CD4-positive, alpha-beta T cell treated with Interleukin-12 subunit alpha and Interleukin-12 subunit beta, for 1 hour (primary cell): Measurements from ENCODE around the gene TIMP1.

Experiments
- DNase-seq: peaks from one replicate; pipeline ENCODE4 v3.0.0-alpha.2; 2020

The TIMP1 gene

DNA sequence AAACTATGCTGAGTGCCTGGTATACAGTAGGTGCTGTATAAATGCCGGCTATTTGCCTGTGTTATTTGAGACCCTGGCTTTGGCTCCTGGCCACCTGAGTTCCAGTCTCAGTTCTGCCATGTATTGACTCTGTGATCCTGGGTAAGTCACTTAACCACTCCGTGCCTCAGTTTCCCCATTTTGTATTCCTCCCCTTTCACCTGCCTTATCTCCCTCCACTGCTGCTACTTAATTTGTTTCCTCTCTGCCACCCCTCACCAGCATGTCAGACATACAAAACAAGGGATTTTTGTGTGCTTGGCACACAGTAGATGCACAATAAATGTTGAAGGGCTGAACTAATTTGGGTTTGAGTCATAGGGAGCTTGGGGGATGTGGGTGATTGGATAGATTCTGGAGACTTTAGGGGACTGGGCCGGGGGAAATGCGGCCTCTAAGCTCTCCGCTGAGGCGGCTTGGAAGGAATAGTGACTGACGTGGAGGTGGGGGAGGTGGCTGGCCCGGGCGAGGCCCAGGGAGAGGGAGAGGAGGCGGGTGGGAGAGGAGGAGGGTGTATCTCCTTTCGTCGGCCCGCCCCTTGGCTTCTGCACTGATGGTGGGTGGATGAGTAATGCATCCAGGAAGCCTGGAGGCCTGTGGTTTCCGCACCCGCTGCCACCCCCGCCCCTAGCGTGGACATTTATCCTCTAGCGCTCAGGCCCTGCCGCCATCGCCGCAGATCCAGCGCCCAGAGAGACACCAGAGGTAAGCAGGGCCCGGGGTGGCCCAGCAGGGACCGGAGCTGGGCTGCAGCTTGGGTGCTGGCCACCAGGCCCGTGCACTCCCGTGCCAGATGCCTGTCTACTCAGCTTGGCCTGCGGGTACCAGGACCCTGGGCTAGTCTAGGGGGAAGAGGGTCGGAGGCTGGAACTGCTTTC is at the start of gene TIMP1:
Gene TIMP1, plus strand, starts transcription at position 706 of the 917 bp plus-strand sequence. CDS start 980 bp downstream, outside the sequence.
- peak; percentile 82 for DNase-seq

- DNase-seq: no peak
Observed at GRCh38 chrX:47539860-47540259, 42.4 kb upstream of the TIMP1 start.

DNA sequence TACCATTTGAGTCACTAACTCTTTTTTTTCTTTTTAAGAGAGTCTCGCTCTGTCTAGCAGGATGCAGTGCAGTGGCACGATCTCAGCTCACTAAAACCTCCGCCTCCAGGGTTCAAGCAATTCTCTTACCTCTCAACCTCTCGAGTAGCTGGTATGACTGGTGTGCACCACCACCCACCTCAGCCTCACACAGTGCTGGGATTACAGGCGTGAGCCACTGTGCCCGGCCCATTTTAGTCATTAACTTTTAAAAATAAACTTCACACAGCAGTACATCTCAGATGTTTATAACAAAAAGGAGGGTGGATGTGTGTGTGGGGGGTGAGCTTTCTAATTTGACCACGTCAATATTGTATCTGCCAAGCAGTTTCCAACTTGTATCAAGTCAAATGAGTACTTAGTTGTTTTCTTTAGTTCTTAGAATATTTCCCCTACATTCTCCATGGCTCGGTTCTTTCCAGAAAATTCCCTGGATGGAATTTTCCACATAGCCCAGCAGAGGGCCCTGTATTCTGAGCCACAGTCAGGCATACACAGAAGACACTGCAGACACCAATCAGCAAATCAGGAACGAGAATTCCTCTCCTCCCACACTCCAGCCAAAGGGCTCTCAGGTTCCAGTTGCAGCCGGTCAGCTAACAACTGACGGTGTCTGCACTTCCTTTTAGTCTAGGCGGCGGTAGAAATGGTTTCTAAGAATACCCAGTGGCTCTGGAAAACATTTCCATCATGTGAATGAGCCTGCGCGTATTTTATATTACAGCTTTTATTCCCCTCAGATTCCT is 41.3 kb upstream of the TIMP1 start:
- no peak for DNase-seq

GRCh38 chrX:47543496-47543895 is 38.7 kb upstream of the TIMP1 start:
- DNase-seq: no peak

- DNase-seq: peak; percentile 88
Observed at GRCh38 chrX:47556045-47556623, 26.1 kb upstream of the TIMP1 start.

- DNase-seq: no peak
Observed at GRCh38 chrX:47558436-47558835, 23.8 kb upstream of the TIMP1 start.

DNA sequence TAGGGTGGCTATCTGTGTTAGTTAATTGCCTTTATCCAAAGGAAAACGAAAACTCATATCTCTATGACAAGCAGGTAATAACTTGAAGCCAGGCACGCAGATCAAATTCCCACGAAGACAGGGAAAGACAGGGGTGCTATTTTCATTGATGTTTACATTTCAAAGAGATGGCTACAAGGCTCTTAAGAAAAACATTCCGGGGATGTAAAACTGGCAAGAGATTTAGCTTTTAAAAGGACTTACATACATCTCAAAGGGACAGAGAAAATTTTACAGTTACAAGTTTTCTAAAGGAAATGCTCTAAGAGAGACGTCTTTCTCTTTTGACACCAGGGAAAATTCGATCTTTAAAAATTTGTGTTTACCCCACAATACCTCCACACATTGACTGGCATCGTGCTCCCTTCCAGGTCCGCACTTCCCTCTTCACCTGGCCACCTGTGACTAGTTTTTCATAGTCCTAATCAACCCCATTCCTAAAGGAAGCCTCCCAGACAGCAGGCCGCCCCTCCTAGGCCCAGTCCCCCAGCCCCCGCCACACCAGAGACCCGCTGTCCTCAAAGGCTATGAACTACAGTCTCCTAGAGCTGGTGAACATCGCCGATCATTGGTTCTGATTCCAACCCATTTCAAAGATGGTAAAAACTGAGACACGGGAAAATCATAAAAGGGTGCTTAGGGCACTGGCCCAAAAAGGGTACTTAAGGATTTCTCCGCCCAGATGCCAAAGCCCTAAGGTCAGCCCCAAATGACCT is 21.9 kb upstream of the TIMP1 start:
- no peak for DNase-seq

- DNase-seq: peak; percentile 97
Observed at GRCh38 chrX:47560934-47561658, 21.1 kb upstream of the TIMP1 start, which contains the start of gene ARAF. ARAF (plus strand) TSS chrX:47561205; CDS start chrX:47562968, 1,763 bp downstream.

DNA sequence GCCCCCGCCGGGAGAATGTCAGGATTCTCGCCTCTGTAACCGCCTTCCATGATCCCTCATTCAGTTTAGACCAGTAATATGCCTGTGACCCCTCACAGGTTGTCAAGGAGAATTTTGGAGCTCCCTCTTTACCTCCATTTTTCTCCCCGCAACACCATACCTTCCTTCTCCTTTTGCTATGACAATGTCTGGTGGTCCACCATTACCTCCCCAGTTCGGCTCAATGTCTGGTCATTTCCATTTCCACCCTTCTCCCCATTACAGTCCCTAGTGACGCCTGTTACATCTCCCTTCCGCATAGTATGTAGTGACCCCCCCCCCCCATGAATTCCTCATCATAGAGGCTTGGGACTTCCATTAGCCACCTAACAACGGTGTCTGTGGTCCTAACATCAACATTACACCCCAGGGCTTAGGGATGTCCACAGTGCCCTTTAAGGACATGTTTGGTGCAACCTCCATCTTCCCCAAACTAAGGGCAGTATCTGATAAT is 20.5 kb upstream of the TIMP1 start:
- no peak for DNase-seq

GRCh38 chrX:47562615-47563243 is 19.5 kb upstream of the TIMP1 start:
- DNase-seq: peak; percentile 38

DNA sequence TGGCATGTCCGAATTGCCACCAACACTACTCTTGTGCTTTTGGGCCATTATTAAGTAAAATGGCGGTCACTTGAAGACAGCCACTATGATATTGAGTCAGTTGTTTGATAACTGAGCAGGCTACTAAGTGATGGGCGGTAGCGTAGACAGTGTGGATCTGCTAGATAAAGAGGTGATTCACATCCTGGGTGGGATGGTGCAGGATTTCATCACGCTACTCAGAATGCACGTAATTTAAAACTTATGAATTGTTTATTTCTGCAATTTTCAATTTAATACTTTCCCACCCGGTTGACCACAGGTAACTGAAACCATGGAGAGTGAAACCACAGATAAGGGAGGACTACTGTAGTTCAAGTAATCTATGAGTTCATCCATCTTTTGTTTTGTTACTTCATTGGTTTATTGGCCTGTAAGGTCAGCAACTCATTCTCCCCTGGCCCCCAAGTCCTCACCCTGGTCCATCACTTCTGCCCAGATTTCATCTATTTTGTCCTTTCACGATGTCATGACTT is 18.4 kb upstream of the TIMP1 start:
- no peak for DNase-seq

DNA sequence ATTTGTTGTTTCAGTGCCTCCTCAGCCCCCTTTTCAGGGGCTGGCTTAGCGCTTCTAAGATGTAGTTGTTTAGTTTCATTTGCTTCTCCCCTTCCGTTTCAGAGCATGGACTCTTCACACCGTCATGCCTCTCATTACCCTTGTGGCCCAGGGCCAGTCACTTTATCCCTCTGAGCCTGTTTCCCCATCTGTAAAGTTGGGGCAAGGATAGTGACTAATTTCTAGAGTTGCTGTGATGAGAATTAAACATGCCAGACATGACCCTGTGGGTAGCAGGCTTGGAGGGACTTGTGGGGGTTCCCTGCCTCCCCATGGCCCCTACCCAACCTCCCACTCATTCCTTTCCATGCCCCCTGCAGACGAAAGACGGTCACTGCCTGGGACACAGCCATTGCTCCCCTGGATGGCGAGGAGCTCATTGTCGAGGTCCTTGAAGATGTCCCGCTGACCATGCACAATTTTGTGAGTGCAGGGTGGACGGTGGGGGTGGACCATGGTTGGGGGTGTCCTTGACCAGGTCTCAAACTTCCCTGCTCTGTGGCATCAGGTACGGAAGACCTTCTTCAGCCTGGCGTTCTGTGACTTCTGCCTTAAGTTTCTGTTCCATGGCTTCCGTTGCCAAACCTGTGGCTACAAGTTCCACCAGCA is 17.7 kb upstream of the TIMP1 start:
- no peak for DNase-seq

DNA sequence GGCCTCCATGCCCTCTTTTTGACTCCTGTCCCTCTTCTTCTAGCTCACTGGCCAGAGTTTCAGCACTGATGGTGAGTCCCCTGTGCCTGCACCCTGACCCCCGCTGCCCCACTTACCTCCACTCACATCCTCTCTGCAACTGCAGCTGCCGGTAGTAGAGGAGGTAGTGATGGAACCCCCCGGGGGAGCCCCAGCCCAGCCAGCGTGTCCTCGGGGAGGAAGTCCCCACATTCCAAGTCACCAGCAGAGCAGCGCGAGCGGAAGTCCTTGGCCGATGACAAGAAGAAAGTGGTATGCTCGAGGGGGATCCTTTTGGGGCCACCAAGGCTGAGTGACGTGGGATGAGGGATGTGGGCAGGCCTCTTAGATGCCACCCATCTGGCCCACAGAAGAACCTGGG is 15.4 kb upstream of the TIMP1 start:
- no peak for DNase-seq

GRCh38 chrX:47568656-47569295 is 13.5 kb upstream of the TIMP1 start:
- peak; percentile 46 for DNase-seq

DNA sequence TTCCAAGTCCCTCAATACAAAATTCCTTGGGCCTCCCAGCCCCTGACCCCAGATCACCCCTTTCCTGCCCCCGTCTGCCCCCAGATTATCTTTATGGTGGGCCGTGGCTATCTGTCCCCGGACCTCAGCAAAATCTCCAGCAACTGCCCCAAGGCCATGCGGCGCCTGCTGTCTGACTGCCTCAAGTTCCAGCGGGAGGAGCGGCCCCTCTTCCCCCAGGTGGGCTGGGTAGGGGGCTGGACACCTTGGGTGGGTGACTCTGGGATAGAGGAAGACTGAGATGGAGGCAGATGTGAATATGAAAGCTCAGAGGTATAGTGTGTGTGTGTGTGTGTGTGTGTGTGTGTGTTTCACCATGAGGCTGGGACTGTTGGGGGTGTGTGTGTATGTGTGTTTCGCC is 11.4 kb upstream of the TIMP1 start:
- DNase-seq: no peak

DNA sequence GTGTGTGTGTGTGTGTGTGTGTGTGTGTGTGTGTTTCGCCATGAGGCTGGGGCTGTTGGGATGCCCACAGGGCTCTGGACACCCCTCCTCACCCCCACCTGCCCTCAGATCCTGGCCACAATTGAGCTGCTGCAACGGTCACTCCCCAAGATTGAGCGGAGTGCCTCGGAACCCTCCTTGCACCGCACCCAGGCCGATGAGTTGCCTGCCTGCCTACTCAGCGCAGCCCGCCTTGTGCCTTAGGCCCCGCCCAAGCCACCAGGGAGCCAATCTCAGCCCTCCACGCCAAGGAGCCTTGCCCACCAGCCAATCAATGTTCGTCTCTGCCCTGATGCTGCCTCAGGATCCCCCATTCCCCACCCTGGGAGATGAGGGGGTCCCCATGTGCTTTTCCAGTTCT is 11.0 kb upstream of the TIMP1 start:
- DNase-seq: no peak

- no peak for DNase-seq
Observed at GRCh38 chrX:47571896-47572295, 10.3 kb upstream of the TIMP1 start.

DNA sequence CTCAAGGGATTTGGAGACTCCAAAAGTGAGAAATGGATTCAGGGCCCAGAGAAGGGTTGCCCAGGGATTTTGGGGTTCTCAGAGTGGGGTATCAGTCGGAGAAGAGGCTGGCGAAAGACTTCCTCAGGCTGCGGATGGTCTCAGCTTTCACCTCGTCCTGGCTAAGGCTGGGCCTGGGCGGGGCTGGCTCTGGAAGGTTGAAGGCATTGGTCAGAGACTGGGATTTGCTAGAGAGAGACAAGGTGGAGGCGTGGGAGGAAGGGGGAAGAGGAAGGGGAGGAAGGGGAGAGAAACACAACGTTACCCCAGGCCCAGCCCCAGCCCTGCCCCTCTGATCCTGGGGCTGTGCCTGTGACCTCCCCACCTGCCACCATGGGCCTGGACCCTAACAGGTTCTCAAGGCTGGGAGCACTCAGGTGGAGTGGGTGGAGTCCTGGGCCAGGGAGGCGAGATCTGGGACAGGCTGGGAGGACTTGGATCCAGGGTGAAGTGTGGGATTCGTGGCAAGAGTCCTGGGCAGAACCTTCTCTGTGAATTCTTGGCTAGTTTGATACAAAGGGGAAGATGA is 9.4 kb upstream of the TIMP1 start:
- no peak for DNase-seq

GRCh38 chrX:47573341-47574075 is 8.7 kb upstream of the TIMP1 start:
- no peak for DNase-seq
